H54 (cell line): ENCODE measurements around the gene SFTA2.
"Not testable (repeated sequence)": the region's sequence is repeated elsewhere in the genome, so short reads cannot be mapped to it uniquely, and the experiment has no call there.

Experiments
- DNase-seq: peaks from one replicate; pipeline ENCODE4 v3.0.0; 2011; ENCODE audit warnings: low spot score, mixed read lengths; ENCODE audit not compliant: insufficient read length
- FAIRE-seq: peaks from 3 replicates; lab custom pipeline; 2011; peaks lifted over from hg19 to GRCh38; lab: Jason Lieb, UNC
- POLR2A ChIP-seq: IDR thresholded peaks from 2 replicates; pipeline ENCODE4 v1.6.1; 2011; ENCODE audit warnings: low read depth, mild to moderate bottlenecking, low read length

Gene SFTA2

DNA sequence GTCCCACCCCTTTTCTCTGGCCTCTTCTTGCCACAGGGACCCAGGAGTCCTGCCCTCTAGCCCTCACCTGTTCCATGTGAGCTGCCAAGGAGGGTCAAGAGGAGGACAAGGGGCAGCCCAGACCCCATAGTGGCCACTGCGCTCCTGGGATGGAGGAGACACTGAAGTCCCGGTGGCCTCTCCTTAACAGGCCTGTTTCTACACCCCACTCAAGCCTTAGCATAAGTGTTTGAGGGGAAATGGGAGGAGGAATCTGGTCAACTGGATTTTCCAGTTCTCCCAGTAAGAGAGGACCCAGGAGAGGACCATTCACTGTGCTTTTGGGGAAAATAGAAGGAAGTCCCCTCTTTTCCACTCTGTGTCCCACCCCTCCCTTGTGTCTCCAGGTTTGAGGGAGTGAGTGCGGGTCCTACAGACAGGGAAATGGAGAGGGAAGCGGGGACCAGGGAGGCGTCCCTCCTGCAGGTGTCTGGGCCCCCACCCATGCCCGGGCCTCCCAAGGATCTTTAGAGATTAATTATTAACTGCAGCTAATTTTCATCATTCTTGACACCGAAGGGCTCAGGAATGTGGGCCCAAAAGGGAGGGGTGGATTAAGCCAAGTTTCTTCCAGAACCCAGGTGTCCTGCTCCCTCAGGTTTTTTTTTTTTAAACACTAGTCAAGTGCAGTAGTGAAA is at the start of gene SFTA2:
TSS of gene SFTA2 (minus strand) at position 202 of the 677 bp plus-strand sequence. CDS start at position 128, 74 bp downstream.
- no peak for FAIRE-seq
- TF ChIP-seq POLR2A = no peak
- no peak for DNase-seq

DNA sequence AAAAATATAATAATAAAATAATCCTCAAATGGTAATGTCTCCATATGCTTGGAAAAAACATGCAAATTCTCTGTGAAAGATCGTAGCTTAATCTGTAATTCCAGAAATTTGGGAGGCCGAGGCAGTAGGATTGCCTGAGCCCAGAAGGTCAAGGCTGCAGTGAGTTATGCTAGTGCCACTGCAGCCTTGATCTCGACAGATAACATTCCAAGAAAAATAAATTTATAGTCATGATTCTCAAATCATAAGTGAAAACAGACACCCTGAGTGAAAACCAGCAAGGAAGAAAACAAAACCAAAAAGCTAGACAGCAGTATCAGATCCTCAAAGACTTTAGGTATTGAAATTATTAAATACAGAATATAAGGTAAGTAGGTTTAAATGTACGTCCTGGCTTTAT is 47.7 kb upstream of the SFTA2 start:
- TF ChIP-seq POLR2A = no peak
- DNase-seq (no peak), FAIRE-seq (no peak)

- no peak for DNase-seq
- no peak for FAIRE-seq
Observed at GRCh38 chr6:30979141-30979540, 47.2 kb upstream of the SFTA2 start.

DNA sequence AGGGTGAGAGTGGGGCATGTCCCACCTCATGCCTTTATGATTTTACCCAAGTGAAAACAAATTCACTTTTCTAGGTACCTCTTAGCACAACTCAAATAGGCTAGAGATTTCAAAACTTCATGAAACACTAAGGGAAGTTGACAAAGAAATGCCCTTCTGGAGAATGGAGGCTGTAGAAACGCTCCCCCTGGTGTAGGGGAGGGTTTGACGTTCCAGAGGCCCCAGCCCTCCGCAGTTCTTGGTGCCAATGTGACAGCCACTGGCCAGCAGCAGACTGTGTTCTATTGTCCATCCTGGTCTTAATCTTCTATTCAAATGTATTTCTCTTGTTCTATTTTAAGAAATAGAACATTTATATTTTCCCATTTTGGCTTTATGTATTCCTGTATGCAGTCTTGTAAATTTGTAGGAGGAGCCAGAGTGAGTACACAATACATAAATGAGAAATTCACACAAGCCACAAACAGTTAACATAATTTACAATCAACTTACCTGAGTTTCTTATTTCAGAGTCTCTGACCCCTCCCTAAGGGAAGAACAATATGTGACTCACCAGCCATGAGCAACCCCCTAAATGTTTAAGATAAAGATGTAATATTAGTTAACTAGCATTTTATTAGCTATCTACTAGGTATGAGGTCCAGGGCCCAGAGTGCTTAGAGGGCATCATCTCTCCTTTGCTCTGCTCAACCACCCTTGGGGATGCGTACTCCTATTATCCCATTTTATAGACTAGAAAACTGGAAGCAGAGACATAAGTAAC is 42.7 kb upstream of the SFTA2 start:
- no peak for TF ChIP-seq POLR2A

More at GRCh38 chr6:30979141-30979540, 47.2 kb upstream of the SFTA2 start:
- TF ChIP-seq POLR2A = no peak

GRCh38 chr6:30972816-30973215 is 40.8 kb upstream of the SFTA2 start:
- DNase-seq (no peak), FAIRE-seq (no peak)
- TF ChIP-seq POLR2A = no peak

More for the DNA sequence above, 42.7 kb upstream of the SFTA2 start:
- DNase-seq (no peak), FAIRE-seq (no peak)

GRCh38 chr6:30970946-30971345 is 39.0 kb upstream of the SFTA2 start:
- no peak for DNase-seq
- TF ChIP-seq POLR2A = no peak
- FAIRE-seq = no peak

GRCh38 chr6:30969171-30969570 is 37.2 kb upstream of the SFTA2 start:
- not testable (repeated sequence) for DNase-seq, FAIRE-seq

DNA sequence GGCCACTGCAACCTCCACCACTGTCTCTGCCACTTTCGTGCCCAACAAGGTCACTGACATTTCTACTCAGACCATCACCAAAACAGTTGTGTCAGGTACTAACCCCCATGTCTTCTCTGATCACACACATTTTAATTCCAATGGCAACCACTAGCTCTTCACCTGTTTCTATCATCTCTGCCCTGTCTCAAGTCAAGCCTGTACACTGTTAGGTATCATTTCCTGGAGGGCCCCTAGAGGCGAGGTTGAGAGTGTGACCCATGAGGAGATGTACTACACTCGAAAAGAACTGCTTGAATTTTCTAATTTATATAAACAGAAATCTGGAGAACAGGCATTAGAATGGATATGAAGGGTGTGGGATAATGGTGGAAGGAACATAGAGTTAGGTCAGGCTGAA is 34.2 kb upstream of the SFTA2 start:
- no peak for TF ChIP-seq POLR2A
- FAIRE-seq (no peak), DNase-seq (no peak)

DNA sequence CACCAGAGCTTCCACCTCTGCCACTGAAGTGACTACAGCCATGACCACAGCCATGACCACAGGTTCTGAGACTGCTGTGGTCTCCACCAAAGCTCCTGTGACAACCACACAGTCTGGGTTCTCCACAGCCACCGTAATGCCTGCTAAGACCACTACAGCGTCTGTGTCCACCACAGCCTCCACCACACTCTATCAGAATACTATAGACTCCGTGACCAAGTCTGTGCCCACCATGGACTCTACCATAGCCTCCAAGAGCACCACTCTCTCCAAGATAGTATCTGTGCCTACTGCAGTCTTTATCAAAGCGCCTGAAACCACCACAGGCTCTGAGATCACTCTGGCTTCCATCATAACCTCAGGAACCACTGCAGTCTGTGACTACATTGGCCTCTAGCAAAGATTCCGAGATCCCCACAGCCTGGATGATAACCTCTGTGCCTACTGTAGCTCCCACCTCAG is 33.2 kb upstream of the SFTA2 start:
- no peak for FAIRE-seq
- TF ChIP-seq POLR2A = no peak
- no peak for DNase-seq

- no peak for FAIRE-seq
- DNase-seq = no peak
- no peak for TF ChIP-seq POLR2A
Observed at GRCh38 chr6:30964075-30964474, 32.1 kb upstream of the SFTA2 start.

GRCh38 chr6:30963641-30964040 is 31.7 kb upstream of the SFTA2 start:
- DNase-seq (peak; percentile 56), FAIRE-seq (peak; percentile 62)
- TF ChIP-seq POLR2A = no peak

DNA sequence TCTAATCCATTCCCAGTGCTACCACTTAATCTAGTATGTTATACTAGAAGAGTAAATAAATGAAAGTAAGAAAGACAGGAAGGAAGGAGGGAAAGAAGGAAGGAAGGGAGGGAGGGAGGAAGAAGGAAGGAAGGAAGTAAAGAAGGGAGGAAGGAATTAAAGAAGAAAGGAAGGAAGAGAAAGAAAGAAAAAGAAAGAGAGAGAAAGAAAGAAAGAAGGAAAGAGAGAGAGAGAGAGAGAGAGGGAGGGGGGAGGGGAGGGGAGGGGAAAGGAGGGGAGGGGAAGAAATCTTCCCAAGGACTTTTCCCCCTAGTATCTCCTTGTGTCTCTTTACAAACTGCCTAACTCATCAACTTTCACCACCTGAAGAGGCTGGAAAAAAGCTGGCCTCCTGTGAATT is 30.7 kb upstream of the SFTA2 start:
- no peak for FAIRE-seq

DNA sequence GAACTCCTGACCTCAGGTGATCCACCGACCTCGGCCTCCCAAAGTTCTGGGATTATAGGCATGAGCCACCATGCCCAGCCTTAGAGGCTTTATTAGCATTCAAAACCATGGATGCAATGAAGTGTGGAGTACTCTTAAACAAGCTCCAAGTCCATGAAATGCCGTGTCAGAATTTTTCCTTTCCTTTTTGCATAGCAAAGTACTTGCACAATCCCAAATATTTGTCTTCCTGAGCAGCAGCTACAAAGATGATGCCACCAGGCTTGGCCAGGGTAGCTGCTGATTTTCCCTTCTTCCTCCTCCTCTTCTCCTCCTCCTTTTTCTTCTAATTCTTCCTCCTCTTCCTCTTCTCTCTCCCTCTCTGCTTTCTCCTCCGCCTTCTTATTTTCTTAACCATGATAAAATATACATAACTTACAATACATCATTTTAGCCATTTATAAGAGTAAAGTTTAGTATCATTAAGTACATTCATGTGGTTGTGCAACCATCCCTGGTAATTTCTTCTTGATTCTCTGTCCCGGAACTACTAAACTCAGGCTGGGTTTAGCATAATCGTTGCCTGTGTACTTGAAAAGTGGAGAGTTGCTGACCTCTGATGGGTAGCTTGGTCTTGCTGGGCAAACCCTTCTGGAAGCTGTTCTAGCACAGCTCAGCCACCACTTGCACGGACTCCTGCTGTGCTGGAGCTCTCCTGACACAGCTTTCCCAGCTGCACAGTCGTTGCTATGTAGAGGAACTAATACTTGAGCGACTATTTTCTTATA is 29.1 kb upstream of the SFTA2 start:
- TF ChIP-seq POLR2A = no peak
- DNase-seq (no peak), FAIRE-seq (no peak)

More for the DNA sequence above, 30.7 kb upstream of the SFTA2 start:
- no peak for DNase-seq
- no peak for TF ChIP-seq POLR2A

DNA sequence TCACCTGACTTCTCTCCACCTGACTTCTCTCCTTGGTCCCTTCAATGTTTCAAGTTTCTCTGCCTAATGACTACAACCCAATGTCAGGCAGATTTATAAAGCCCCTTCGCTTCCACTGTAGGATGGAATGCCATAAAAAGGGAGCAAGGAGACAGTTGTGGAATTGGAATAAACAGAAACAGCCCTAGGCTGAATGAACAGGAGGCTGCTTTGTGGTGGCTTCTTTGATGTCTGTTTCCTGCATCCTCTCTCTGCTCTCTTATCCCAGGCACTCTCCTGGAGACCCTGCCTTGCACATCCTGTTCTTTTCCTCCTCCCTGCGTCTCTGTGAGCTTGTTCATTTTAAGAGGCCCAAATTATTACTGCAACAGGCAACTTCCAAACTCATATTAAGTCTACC is 25.7 kb upstream of the SFTA2 start:
- no peak for TF ChIP-seq POLR2A
- no peak for FAIRE-seq
- no peak for DNase-seq
